ENCODE data around the gene DDX49.

The DDX49 gene

DNA sequence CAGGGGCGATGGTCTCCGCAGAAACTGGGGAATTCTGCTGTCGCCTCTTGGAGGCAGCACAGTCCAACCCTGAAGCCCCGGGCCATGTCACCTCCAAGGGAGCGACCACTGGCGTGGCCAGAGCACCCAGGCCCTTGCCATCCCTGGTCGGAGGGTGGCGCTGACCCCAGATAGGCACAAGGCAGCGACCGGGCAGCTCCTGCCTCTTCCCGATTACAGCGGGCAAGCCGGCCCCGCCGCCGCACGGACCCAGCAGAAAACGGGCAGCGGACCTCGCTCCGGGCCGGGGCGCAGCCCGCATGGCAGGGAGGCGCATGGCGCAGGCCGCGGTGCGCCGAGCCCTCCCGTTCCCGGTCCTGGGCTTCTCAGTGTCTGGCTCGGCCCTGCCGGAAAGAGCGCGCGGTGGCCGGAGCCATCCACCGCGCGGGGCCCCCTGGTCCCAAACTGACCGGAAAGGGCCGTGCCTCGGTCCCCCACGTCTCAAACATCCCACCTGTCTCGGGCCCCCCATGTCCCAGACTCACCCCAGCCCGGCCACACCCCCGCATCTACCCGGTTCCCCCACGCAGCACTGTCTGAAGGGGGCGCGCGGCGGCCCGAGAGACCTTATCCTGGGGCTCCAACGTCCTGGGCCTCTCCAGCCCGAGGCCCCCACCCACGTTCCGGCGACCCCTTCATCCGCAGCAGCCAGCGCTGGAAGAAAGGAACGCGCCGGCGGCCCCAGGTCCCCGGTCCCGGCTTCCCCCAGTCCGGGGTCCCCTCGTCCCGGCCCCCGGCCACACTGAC is 24.3 kb upstream of the DDX49 start:
- TF ChIP-seq, protein P1, sequence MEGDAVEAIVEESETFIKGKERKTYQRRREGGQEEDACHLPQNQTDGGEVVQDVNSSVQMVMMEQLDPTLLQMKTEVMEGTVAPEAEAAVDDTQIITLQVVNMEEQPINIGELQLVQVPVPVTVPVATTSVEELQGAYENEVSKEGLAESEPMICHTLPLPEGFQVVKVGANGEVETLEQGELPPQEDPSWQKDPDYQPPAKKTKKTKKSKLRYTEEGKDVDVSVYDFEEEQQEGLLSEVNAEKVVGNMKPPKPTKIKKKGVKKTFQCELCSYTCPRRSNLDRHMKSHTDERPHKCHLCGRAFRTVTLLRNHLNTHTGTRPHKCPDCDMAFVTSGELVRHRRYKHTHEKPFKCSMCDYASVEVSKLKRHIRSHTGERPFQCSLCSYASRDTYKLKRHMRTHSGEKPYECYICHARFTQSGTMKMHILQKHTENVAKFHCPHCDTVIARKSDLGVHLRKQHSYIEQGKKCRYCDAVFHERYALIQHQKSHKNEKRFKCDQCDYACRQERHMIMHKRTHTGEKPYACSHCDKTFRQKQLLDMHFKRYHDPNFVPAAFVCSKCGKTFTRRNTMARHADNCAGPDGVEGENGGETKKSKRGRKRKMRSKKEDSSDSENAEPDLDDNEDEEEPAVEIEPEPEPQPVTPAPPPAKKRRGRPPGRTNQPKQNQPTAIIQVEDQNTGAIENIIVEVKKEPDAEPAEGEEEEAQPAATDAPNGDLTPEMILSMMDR (IDR thresholded peaks at IDR 0.05; ENCODE audit: insufficient read depth, low read length, poor library complexity, severe bottlenecking) = no peak
- TF ChIP-seq EZH2phosphoT487 (conservative IDR thresholded peaks at IDR 0.05; ENCODE audit: low read length) = no peak
- no peaks in the 10 kb centered on the region for H3F3A ChIP-seq (ENCODE audit: insufficient read depth)
- H3K79me2 ChIP-seq (ENCODE audit: insufficient read depth, low read length) = no peaks in the 10 kb centered on the region
- peak overlapping the region; percentile 38 for H3K4me2 ChIP-seq (ENCODE audit: low read depth, low read length, poor library complexity, severe bottlenecking)
- no peaks in the 10 kb centered on the region for H3K9me3 ChIP-seq (ENCODE audit: insufficient read depth, low read length)
- H3K27me3 ChIP-seq (ENCODE audit: low read length) = no peaks in the 10 kb centered on the region
- peak overlapping the region; percentile 13; the same call in 1 of the 2 replicates for H3K9ac ChIP-seq (ENCODE audit: low read length)
- H3K36me3 ChIP-seq (ENCODE audit: low read length) = no peaks in the 10 kb centered on the region
- H2AFZ ChIP-seq (ENCODE audit: low read depth, low read length, severe bottlenecking) = no peak overlapping the region
- no peaks in the 10 kb centered on the region for H4K20me1 ChIP-seq (ENCODE audit: low read depth, low read length)
- H3K9me2 ChIP-seq (replicated peaks; ENCODE audit: insufficient read depth, low read length) = no peaks in the 10 kb centered on the region
- H3K27ac ChIP-seq (ENCODE audit: low read depth, low read length) = no peak overlapping the region
- H3K4me3 ChIP-seq (ENCODE audit: insufficient read depth, low read length, poor library complexity, severe bottlenecking) = peak overlapping the region; percentile 26

DNA sequence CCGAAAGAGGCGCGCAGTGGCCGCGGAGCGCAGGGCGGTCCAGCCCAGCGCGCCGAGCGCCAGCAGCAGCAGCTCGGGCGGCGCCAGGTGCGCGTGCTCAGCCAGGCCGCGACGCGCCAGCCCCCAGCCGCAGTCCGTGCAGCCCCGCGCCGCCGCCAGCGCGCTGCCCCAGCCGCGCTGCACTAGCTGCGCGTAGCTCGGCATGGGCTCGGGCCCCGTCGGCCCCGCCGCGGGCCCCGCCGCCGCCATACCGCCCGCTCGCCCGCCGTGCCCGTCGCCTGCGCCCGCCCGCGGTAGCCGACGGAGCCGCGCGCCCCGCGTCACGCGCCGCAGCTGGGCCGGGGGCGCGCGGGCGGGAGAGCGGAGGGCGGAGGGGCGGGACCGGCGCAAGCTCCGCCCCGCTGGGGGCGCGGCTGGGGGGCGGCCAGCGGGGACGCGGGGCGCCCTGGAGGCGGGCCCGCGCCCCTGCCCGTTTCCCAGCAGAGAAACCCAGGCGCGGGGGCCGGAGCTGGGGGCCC is 23.6 kb upstream of the DDX49 start, which contains the start of gene CERS1:
Gene CERS1, minus strand, starts transcription at position 335 of the 518 bp plus-strand sequence. Its CDS starts 86 bp downstream, at position 249.
- Histone ChIP-seq H3K27me3 (ENCODE audit: low read length) (no peaks in the 10 kb centered on the region), H3K27ac (ENCODE audit: low read depth, low read length) (no peak within 1 kb of the TSS), H3K4me2 (ENCODE audit: low read depth, low read length, poor library complexity, severe bottlenecking) (peak within 1 kb of the TSS; percentile 38), H3F3A (ENCODE audit: insufficient read depth) (no peaks in the 10 kb centered on the region), H3K9ac (ENCODE audit: low read length) (peak within 1 kb of the TSS; percentile 13; the same call in 1 of the 2 replicates), H3K9me2 (replicated peaks; ENCODE audit: insufficient read depth, low read length) (no peaks in the 10 kb centered on the region), H3K79me2 (ENCODE audit: insufficient read depth, low read length) (no peaks in the 10 kb centered on the region), H3K36me3 (ENCODE audit: low read length) (no peaks in the 10 kb centered on the region), H3K9me3 (ENCODE audit: insufficient read depth, low read length) (no peaks in the 10 kb centered on the region), H4K20me1 (ENCODE audit: low read depth, low read length) (no peaks in the 10 kb centered on the region), H2AFZ (ENCODE audit: low read depth, low read length, severe bottlenecking) (no peak within 1 kb of the TSS), H3K4me3 (ENCODE audit: insufficient read depth, low read length, poor library complexity, severe bottlenecking) (peak within 1 kb of the TSS; percentile 26)
- no peak for TF ChIP-seq EZH2phosphoT487 (conservative IDR thresholded peaks at IDR 0.05; ENCODE audit: low read length)
- TF ChIP-seq, protein P1 (IDR thresholded peaks at IDR 0.05; ENCODE audit: insufficient read depth, low read length, poor library complexity, severe bottlenecking) = no peak

DNA sequence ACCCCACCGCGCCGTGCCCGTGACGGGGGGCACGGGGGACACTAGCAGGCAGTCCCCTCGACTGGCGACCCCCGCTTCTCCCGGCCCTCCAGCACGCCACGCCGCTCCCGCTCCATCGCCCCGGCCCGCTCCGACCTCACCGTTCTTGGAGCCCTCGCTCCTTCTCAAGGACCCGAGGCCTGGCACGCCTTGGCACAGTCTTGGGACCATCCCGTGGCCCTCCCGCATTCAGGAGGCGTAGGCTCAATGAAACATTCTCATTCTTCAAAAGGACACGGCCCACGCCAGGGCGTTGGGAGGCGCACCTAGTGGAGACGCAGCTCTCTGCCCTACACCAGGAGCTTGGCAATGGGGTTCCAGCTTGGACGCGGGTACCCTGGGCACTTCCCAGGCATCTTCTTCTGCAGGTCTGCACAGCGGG is 23.1 kb upstream of the DDX49 start:
- Histone ChIP-seq H3K9me2 (replicated peaks; ENCODE audit: insufficient read depth, low read length) (no peaks in the 10 kb centered on the region), H3K4me2 (ENCODE audit: low read depth, low read length, poor library complexity, severe bottlenecking) (no peak overlapping the region), H3K9ac (ENCODE audit: low read length) (no peak overlapping the region), H3K36me3 (ENCODE audit: low read length) (no peaks in the 10 kb centered on the region), H3K79me2 (ENCODE audit: insufficient read depth, low read length) (no peaks in the 10 kb centered on the region), H3K27me3 (ENCODE audit: low read length) (no peaks in the 10 kb centered on the region), H3K9me3 (ENCODE audit: insufficient read depth, low read length) (no peaks in the 10 kb centered on the region), H4K20me1 (ENCODE audit: low read depth, low read length) (no peaks in the 10 kb centered on the region), H3K27ac (ENCODE audit: low read depth, low read length) (no peak overlapping the region), H3F3A (ENCODE audit: insufficient read depth) (no peaks in the 10 kb centered on the region), H3K4me3 (ENCODE audit: insufficient read depth, low read length, poor library complexity, severe bottlenecking) (no peak overlapping the region), H2AFZ (ENCODE audit: low read depth, low read length, severe bottlenecking) (no peak overlapping the region)
- TF ChIP-seq, protein P1 (IDR thresholded peaks at IDR 0.05; ENCODE audit: insufficient read depth, low read length, poor library complexity, severe bottlenecking) = no peak
- no peak for TF ChIP-seq EZH2phosphoT487 (conservative IDR thresholded peaks at IDR 0.05; ENCODE audit: low read length)
